Liver (tissue), 9 donors: ENCODE measurements around the gene LHFPL6. TPM values are rescaled to one million over a fixed set of nuclear protein-coding genes. Genes with fewer than 3 reads are reported as not detected.

Experiments
- DNase-seq: peaks from one replicate; pipeline ENCODE4 v3.0.0-alpha.2; 2017; ENCODE audit warnings: low spot score
- H3K27ac ChIP-seq, 2 donors: one replicate each; pipeline ENCODE4 v1.7.0; 2013; ENCODE audit warnings: inconsistent platforms in 2 of 2, low read length in 2 of 2, control low read depth in 1 of 2, low read depth in 1 of 2, mild to moderate bottlenecking in 1 of 2
- H3K27me3 ChIP-seq, 4 donors: one replicate each; pipeline versions ENCODE4 v1.6.1 to v1.7.0; 2013; ENCODE audit warnings: low read length in 3 of 4, inconsistent platforms in 1 of 4, mild to moderate bottlenecking in 1 of 4, moderate library complexity in 1 of 4; ENCODE audit not compliant: control insufficient read depth in 4 of 4, insufficient read depth in 4 of 4
- H3K36me3 ChIP-seq, 4 donors: one replicate each; pipeline versions ENCODE4 v1.6.1 to v1.7.0; 2013; ENCODE audit warnings: low read length in 3 of 4, mild to moderate bottlenecking in 3 of 4, low read depth in 1 of 4, moderate library complexity in 1 of 4; ENCODE audit not compliant: control insufficient read depth in 4 of 4, insufficient read depth in 3 of 4
- H3K4me1 ChIP-seq, 4 donors: one replicate each; pipeline versions ENCODE4 v1.6.1 to v1.7.0; 2013; ENCODE audit warnings: low read length in 3 of 4, mild to moderate bottlenecking in 3 of 4, moderate library complexity in 1 of 4; ENCODE audit not compliant: control insufficient read depth in 4 of 4, insufficient read depth in 4 of 4
- H3K4me3 ChIP-seq, 3 donors: one replicate each; pipeline versions ENCODE4 v1.6.1 to v1.7.0; 2013; ENCODE audit warnings: low read length in 3 of 3, control low read depth in 1 of 3, low read depth in 1 of 3, mild to moderate bottlenecking in 1 of 3
- H3K9ac ChIP-seq, 2 donors: one replicate each; pipeline ENCODE4 v1.7.0; 2013; ENCODE audit warnings: low read length in 2 of 2, mild to moderate bottlenecking in 2 of 2, moderate library complexity in 2 of 2, control low read depth in 1 of 2, low read depth in 1 of 2
- H3K9me3 ChIP-seq, 4 donors: one replicate each; pipeline versions ENCODE4 v1.6.1 to v1.7.0; 2013; ENCODE audit warnings: low read length in 3 of 4; ENCODE audit not compliant: control insufficient read depth in 4 of 4
- EGR1 ChIP-seq, 2 donors: IDR thresholded peaks; 2 replicates each; pipeline ENCODE4 v1.6.1; 2016 to 2018; ENCODE audit warnings: antibody characterized with exemption in 2 of 2, low read depth in 2 of 2
- FOXA1 ChIP-seq: IDR thresholded peaks from 2 replicates; pipeline ENCODE4 v1.6.1; 2016; ENCODE audit warnings: antibody characterized with exemption
- FOXA2 ChIP-seq: IDR thresholded peaks from 2 replicates; pipeline ENCODE4 v1.6.1; 2016; ENCODE audit warnings: antibody characterized with exemption
- GABPA ChIP-seq, 2 donors: IDR thresholded peaks in 1 of 2; conservative IDR thresholded peaks in 1 of 2; 2 replicates each; pipeline ENCODE4 v1.6.1; 2016; ENCODE audit warnings: antibody characterized with exemption in 2 of 2, mild to moderate bottlenecking in 1 of 2, moderate library complexity in 1 of 2
- HNF4A ChIP-seq, 2 donors: conservative IDR thresholded peaks; 2 replicates each; pipeline ENCODE4 v1.6.1; 2016; ENCODE audit warnings: antibody characterized with exemption in 2 of 2, mild to moderate bottlenecking in 2 of 2
- HNF4G ChIP-seq: IDR thresholded peaks from 2 replicates; pipeline ENCODE4 v1.6.1; 2016; ENCODE audit warnings: antibody characterized with exemption
- JUND ChIP-seq, 2 donors: IDR thresholded peaks; 2 replicates each; pipeline ENCODE4 v1.6.1; 2016; ENCODE audit warnings: antibody characterized with exemption in 2 of 2
- NR2F2 ChIP-seq: IDR thresholded peaks from 2 replicates; pipeline ENCODE4 v1.6.1; 2016; ENCODE audit warnings: antibody characterized with exemption
- RAD21 ChIP-seq, 2 donors: IDR thresholded peaks; 2 replicates each; pipeline ENCODE4 v1.6.1; 2016; ENCODE audit warnings: antibody characterized with exemption in 2 of 2, mild to moderate bottlenecking in 2 of 2
- RXRA ChIP-seq, 2 donors: IDR thresholded peaks; 2 replicates each; pipeline ENCODE4 v1.6.1; 2017 to 2018; ENCODE audit warnings: antibody characterized with exemption in 2 of 2, mild to moderate bottlenecking in 1 of 2
- TAF1 ChIP-seq: conservative IDR thresholded peaks from 2 replicates; pipeline ENCODE4 v1.6.1; 2016; ENCODE audit warnings: antibody characterized with exemption, mild to moderate bottlenecking
- YY1 ChIP-seq: IDR thresholded peaks from 2 replicates; pipeline ENCODE4 v1.6.1; 2016; ENCODE audit warnings: antibody characterized with exemption, mild to moderate bottlenecking
- WGBS: extraction: QIAGEN DNeasy Blood & Tissue Kit; methylation state at CpG from one replicate; pipeline ENCODE4 v1.1.7; 2013; 5-methylcytosine and 5-hydroxymethylcytosine counted together
- polyA plus RNA-seq, 2 donors: library from polyadenylated mRNA; stranded (reverse) in 1 of 2; unstranded in 1 of 2; fragments of 200-250 nt in 1 of 2; fragments of >200 nt in 1 of 2; fragmentation: Nextera tagmentation in 1 of 2; extraction: Ambion mirVana in 1 of 2; gene quantifications; one replicate each; pipeline versions ENCODE4 v1.2.1 to v1.2.3, GENCODE V29; 2013 to 2015
- total RNA-seq, 2 donors: library from RNA; depleted of rRNA; stranded (reverse); fragments of >200 nt; gene quantifications; one replicate each; pipeline ENCODE4 v1.2.3, GENCODE V29; 2014
- TF ChIP-seq, protein P1 (sequence below): IDR thresholded peaks from 2 replicates; pipeline ENCODE4 v1.6.1; 2016; ENCODE audit warnings: antibody characterized with exemption, mild to moderate bottlenecking
- TF ChIP-seq, protein P2 (sequence below): fragments of 150-350 bp; IDR thresholded peaks from 2 replicates; pipeline ENCODE4 v1.5.1; 2017; ENCODE audit warnings: improper control_type of control experiment, low read depth, low read length; ENCODE audit not compliant: missing input control
- TF ChIP-seq, protein P3 (sequence below): IDR thresholded peaks from 2 replicates; pipeline ENCODE4 v1.6.1; 2016; ENCODE audit warnings: antibody characterized with exemption
- TF ChIP-seq, protein P4 (sequence below): IDR thresholded peaks from 2 replicates; pipeline ENCODE4 v1.6.1; 2016; ENCODE audit warnings: antibody characterized with exemption
- donor health status: healthy.
- donor health status: healthy.
- donor health status: healthy.
- donor health status: healthy.
- donor health status: healthy.

LHFPL6 gene
- total and polyA plus RNA-seq, 4 donors: 2.6 to 8.3 (median 5.5) TPM

DNA sequence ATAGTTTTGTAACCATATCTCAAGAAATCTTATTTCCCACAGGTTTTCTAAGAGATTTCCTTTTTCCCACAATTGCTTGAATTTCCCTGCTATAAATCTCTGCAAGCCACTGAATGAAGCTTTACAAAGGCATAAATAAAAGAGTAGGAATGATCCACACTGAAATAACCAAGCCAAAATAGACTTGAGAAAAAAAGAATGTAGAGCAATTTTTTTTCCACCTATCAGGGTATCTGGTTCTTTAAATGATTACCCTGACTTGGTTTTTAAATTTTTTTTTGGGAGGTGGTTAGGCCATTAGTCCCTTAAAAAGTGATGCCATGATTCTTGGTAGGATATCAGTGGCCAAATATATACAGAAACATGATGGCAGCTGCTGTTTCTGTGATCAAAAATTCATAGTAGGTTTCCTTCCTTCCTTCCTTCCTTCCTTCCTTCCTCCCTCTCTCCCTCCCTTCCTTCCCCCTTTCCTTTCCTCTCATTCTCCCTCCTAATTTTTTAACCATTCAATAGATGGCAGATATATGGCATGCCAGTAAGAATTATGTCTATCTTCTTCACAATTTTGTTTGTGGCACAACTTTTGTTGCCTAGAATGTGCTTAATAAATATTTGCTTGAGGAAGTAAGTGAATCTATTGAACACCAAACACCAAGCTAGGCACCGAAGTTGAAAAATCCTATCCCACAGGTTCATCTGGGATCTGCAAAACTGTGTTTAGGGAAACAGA, 233.7 kb downstream of the LHFPL6 start:
- Histone ChIP-seq H3K9me3 (no peaks in the 10 kb centered on the region), H3K36me3 (no peaks in the 10 kb centered on the region), H3K4me3 (no peak overlapping the region), H3K27me3 (peaks cover 0 to 4% (median 1%) of the 10 kb centered on the region in 4 donors), H3K4me1 (no peaks in the 10 kb centered on the region), H3K9ac (no peak overlapping the region), H3K27ac (no peak overlapping the region)
- 6% methylated on average over 1 of the region's 1 CpG for WGBS
- TF ChIP-seq NR2F2 (no peak), HNF4A (conservative IDR thresholded peaks at IDR 0.05) (no peak), YY1 (no peak)
- TF ChIP-seq, protein P1, sequence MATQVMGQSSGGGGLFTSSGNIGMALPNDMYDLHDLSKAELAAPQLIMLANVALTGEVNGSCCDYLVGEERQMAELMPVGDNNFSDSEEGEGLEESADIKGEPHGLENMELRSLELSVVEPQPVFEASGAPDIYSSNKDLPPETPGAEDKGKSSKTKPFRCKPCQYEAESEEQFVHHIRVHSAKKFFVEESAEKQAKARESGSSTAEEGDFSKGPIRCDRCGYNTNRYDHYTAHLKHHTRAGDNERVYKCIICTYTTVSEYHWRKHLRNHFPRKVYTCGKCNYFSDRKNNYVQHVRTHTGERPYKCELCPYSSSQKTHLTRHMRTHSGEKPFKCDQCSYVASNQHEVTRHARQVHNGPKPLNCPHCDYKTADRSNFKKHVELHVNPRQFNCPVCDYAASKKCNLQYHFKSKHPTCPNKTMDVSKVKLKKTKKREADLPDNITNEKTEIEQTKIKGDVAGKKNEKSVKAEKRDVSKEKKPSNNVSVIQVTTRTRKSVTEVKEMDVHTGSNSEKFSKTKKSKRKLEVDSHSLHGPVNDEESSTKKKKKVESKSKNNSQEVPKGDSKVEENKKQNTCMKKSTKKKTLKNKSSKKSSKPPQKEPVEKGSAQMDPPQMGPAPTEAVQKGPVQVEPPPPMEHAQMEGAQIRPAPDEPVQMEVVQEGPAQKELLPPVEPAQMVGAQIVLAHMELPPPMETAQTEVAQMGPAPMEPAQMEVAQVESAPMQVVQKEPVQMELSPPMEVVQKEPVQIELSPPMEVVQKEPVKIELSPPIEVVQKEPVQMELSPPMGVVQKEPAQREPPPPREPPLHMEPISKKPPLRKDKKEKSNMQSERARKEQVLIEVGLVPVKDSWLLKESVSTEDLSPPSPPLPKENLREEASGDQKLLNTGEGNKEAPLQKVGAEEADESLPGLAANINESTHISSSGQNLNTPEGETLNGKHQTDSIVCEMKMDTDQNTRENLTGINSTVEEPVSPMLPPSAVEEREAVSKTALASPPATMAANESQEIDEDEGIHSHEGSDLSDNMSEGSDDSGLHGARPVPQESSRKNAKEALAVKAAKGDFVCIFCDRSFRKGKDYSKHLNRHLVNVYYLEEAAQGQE: no peak
- DNase-seq: no peak

DNA sequence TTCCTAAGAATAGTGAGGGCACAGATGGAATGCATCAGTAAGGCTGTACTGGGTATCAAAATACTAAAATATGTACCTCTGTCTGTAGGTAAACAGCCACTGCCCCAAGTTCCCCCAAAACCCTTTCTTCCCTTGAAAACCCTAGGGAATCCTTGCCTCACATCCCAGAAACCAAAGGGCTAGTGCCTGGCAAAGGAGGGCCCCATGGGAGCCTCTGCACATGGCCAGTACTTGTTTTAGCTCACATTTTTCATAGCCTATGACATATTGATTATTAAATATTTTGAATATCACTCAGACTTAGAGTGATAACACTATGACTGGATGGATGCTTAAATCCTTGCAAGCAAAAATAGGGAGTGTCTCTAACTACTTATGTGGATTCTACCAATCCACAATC, 237.1 kb downstream of the LHFPL6 start:
- no peaks in the 10 kb centered on the region for H3K9me3 ChIP-seq
- H3K27me3 ChIP-seq: peaks cover 0 to 4% (median 2%) of the 10 kb centered on the region in 4 donors
- H3K36me3 ChIP-seq: no peaks in the 10 kb centered on the region
- no peak for DNase-seq
- TF ChIP-seq TAF1 (no peak), FOXA1 (no peak), JUND (IDR thresholded peaks at IDR 0.05) (no peak), GABPA (IDR thresholded peaks at IDR 0.05 in 1 of 2, conservative IDR thresholded peaks at IDR 0.05 in 1 of 2) (no peak), RXRA (IDR thresholded peaks at IDR 0.05) (no peak), EGR1 (IDR thresholded peaks at IDR 0.05; ENCODE audit: low read depth in 2 of 2) (no peak), RAD21 (IDR thresholded peaks at IDR 0.05) (no peak), HNF4G (no peak), HNF4A (conservative IDR thresholded peaks at IDR 0.05) (no peak), FOXA2 (no peak), YY1 (no peak)
- TF ChIP-seq, protein P2, sequence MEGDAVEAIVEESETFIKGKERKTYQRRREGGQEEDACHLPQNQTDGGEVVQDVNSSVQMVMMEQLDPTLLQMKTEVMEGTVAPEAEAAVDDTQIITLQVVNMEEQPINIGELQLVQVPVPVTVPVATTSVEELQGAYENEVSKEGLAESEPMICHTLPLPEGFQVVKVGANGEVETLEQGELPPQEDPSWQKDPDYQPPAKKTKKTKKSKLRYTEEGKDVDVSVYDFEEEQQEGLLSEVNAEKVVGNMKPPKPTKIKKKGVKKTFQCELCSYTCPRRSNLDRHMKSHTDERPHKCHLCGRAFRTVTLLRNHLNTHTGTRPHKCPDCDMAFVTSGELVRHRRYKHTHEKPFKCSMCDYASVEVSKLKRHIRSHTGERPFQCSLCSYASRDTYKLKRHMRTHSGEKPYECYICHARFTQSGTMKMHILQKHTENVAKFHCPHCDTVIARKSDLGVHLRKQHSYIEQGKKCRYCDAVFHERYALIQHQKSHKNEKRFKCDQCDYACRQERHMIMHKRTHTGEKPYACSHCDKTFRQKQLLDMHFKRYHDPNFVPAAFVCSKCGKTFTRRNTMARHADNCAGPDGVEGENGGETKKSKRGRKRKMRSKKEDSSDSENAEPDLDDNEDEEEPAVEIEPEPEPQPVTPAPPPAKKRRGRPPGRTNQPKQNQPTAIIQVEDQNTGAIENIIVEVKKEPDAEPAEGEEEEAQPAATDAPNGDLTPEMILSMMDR: no peak
- TF ChIP-seq, protein P3, sequence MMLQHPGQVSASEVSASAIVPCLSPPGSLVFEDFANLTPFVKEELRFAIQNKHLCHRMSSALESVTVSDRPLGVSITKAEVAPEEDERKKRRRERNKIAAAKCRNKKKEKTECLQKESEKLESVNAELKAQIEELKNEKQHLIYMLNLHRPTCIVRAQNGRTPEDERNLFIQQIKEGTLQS: no peak
- TF ChIP-seq, protein P1: no peak
- TF ChIP-seq, protein P4, sequence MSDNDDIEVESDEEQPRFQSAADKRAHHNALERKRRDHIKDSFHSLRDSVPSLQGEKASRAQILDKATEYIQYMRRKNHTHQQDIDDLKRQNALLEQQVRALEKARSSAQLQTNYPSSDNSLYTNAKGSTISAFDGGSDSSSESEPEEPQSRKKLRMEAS: no peak
- H3K4me1 ChIP-seq: peaks cover 0 to 2% (median 0%) of the 10 kb centered on the region in 4 donors
- no peak overlapping the region for H3K9ac ChIP-seq
- no peak overlapping the region for H3K27ac ChIP-seq
- H3K4me3 ChIP-seq: no peak overlapping the region
